H9 (cell line): ENCODE data around the gene KBTBD8. TPM values are rescaled to one million over a fixed set of nuclear protein-coding genes. Genes with fewer than 3 reads are reported as not detected.

ENCODE experiments used
- DNase-seq: peaks from one replicate; pipeline ENCODE4 v3.0.0-alpha.2; 2017
- H2AFZ ChIP-seq: one replicate; pipeline ENCODE4 v1.6.1; 2013; ENCODE audit warnings: mild to moderate bottlenecking, low read length, control low read depth, moderate library complexity
- H2AK5ac ChIP-seq: 2 replicates; pipeline ENCODE4 v1.6.1; 2013; ENCODE audit warnings: low read length, control low read depth, mixed read lengths; ENCODE audit not compliant: insufficient read length
- H2BK120ac ChIP-seq: one replicate; pipeline ENCODE4 v1.6.1; 2013; ENCODE audit warnings: low read depth, mild to moderate bottlenecking, low read length, control low read depth, inconsistent platforms; ENCODE audit not compliant: poor library complexity, severe bottlenecking
- H2BK12ac ChIP-seq: 2 replicates; pipeline ENCODE4 v1.6.1; 2013; ENCODE audit warnings: low read length, control low read depth, mixed read lengths, low read depth; ENCODE audit not compliant: insufficient read length
- H2BK15ac ChIP-seq: 2 replicates; pipeline ENCODE4 v1.6.1; 2013; ENCODE audit warnings: low read depth, low read length, control low read depth
- H2BK20ac ChIP-seq: one replicate; pipeline ENCODE4 v1.6.1; 2013; ENCODE audit warnings: low read depth, mild to moderate bottlenecking, low read length, control low read depth, inconsistent platforms; ENCODE audit not compliant: poor library complexity, severe bottlenecking
- H2BK5ac ChIP-seq: 2 replicates; pipeline ENCODE4 v1.6.1; 2013; ENCODE audit warnings: low read length, control low read depth, mixed read lengths; ENCODE audit not compliant: insufficient read length
- H3K14ac ChIP-seq: 2 replicates; pipeline ENCODE4 v1.6.1; 2013; ENCODE audit warnings: low read length, control low read depth; ENCODE audit not compliant: insufficient read depth
- H3K18ac ChIP-seq: 2 replicates; pipeline ENCODE4 v1.6.1; 2013; ENCODE audit warnings: low read depth, mild to moderate bottlenecking, mixed read lengths, low read length, control low read depth; ENCODE audit not compliant: insufficient read length
- H3K23ac ChIP-seq: 2 replicates; pipeline ENCODE4 v1.6.1; 2013; ENCODE audit warnings: low read length, control low read depth, mixed read lengths, low read depth; ENCODE audit not compliant: insufficient read length
- H3K23me2 ChIP-seq: 2 replicates; pipeline ENCODE4 v1.6.1; 2013; ENCODE audit warnings: low read depth, mild to moderate bottlenecking, mixed read lengths, low read length, control low read depth; ENCODE audit not compliant: insufficient read length, poor library complexity, severe bottlenecking
- H3K27ac ChIP-seq: 2 replicates; pipeline ENCODE4 v1.5.1; 2013; ENCODE audit warnings: low read length, control low read depth, mixed read lengths, low read depth; ENCODE audit not compliant: insufficient read length
- H3K27me3 ChIP-seq: 2 replicates; pipeline ENCODE4 v1.6.1; 2013; ENCODE audit warnings: low read length, control low read depth, inconsistent platforms; ENCODE audit not compliant: insufficient read depth
- H3K4ac ChIP-seq: 2 replicates; pipeline ENCODE4 v1.6.1; 2013; ENCODE audit warnings: low read depth, mild to moderate bottlenecking, control low read depth, inconsistent platforms, low read length, moderate library complexity
- H3K4me1 ChIP-seq: 2 replicates; pipeline ENCODE4 v1.6.1; 2013; ENCODE audit warnings: low read length, control low read depth, inconsistent platforms; ENCODE audit not compliant: insufficient read depth
- H3K4me2 ChIP-seq: 2 replicates; pipeline ENCODE4 v1.6.1; 2013; ENCODE audit warnings: low read length, control low read depth, mixed read lengths; ENCODE audit not compliant: insufficient read length, insufficient read depth
- H3K56ac ChIP-seq: 2 replicates; pipeline ENCODE4 v1.6.1; 2013; ENCODE audit warnings: low read depth, mild to moderate bottlenecking, mixed read lengths, low read length, control low read depth; ENCODE audit not compliant: insufficient read length
- H3K79me1 ChIP-seq: 2 replicates; pipeline ENCODE4 v1.6.1; 2013; ENCODE audit warnings: low read depth, mild to moderate bottlenecking, moderate library complexity, low read length, control low read depth, inconsistent platforms; ENCODE audit not compliant: insufficient read depth, poor library complexity, severe bottlenecking
- H3K79me2 ChIP-seq: 2 replicates; pipeline ENCODE4 v1.6.1; 2013; ENCODE audit warnings: low read length, control low read depth, inconsistent platforms; ENCODE audit not compliant: insufficient read depth
- H3K9ac ChIP-seq: 2 replicates; pipeline ENCODE4 v1.6.1; 2013; ENCODE audit warnings: low read length, control low read depth, mixed read lengths; ENCODE audit not compliant: insufficient read length; ENCODE audit errors: extremely low read depth
- H3K9me3 ChIP-seq: one replicate; pipeline ENCODE4 v1.6.1; 2013; ENCODE audit warnings: low read depth, low read length, inconsistent platforms; ENCODE audit not compliant: control insufficient read depth
- H3T11ph ChIP-seq: one replicate; pipeline ENCODE4 v1.6.1; 2013; ENCODE audit warnings: mild to moderate bottlenecking, low read length, control low read depth, inconsistent platforms
- H4K20me1 ChIP-seq: one replicate; pipeline ENCODE4 v1.6.1; 2013; ENCODE audit not compliant: control insufficient read depth, insufficient read length, insufficient read depth
- H4K5ac ChIP-seq: 2 replicates; pipeline ENCODE4 v1.6.1; 2013; ENCODE audit warnings: low read depth, mild to moderate bottlenecking, mixed read lengths, low read length, control low read depth; ENCODE audit not compliant: insufficient read length
- H4K8ac ChIP-seq: replicated peaks from 2 replicates; pipeline ENCODE4 v1.6.1; 2013; ENCODE audit warnings: low read length, control low read depth, mixed read lengths, low read depth; ENCODE audit not compliant: insufficient read length
- H4K91ac ChIP-seq: 2 replicates; pipeline ENCODE4 v1.6.1; 2013; ENCODE audit warnings: low read depth, mild to moderate bottlenecking, moderate library complexity, mixed read lengths, low read length, control low read depth; ENCODE audit not compliant: insufficient read length
- H3K27ac Mint-ChIP-seq, 3 experiments: 2 replicates in 2 of 3; 3 replicates in 1 of 3; pipeline ENCODE4 v1.8.0; 2020 to 2021; ENCODE audit warnings: mixed read lengths in 3 of 3, mild to moderate bottlenecking in 1 of 3, moderate library complexity in 1 of 3
- H3K27me3 Mint-ChIP-seq: 2 replicates; pipeline ENCODE4 v1.8.0; 2021; ENCODE audit warnings: low read depth, mild to moderate bottlenecking, moderate library complexity, mixed read lengths
- H3K36me3 Mint-ChIP-seq, 3 experiments: 2 replicates in 2 of 3; 3 replicates in 1 of 3; pipeline ENCODE4 v1.8.0; 2020 to 2021; ENCODE audit warnings: low read depth in 3 of 3, mixed read lengths in 3 of 3; ENCODE audit not compliant: insufficient read depth in 1 of 3
- H3K4me1 Mint-ChIP-seq, 2 experiments: 2 replicates each; pipeline ENCODE4 v1.8.0; 2020; ENCODE audit warnings: mixed read lengths in 2 of 2
- H3K4me3 Mint-ChIP-seq, 2 experiments: 2 replicates in 1 of 2; 3 replicates in 1 of 2; pipeline ENCODE4 v1.8.0; 2020 to 2021; ENCODE audit warnings: mild to moderate bottlenecking in 2 of 2, mixed read lengths in 2 of 2, moderate library complexity in 1 of 2
- H3K9me3 Mint-ChIP-seq, 2 experiments: 2 replicates in 1 of 2; 3 replicates in 1 of 2; pipeline ENCODE4 v1.8.0; 2020; ENCODE audit warnings: mild to moderate bottlenecking in 2 of 2, mixed read lengths in 2 of 2, moderate library complexity in 1 of 2
- CTCF ChIP-seq: fragments of 200-600 bp; sonication (generic); conservative IDR thresholded peaks from 3 replicates; pipeline ENCODE4 v1.8.0; 2021; ENCODE audit warnings: antibody characterized with exemption, mild to moderate bottlenecking
- WGBS: extraction: QIAGEN DNeasy Blood & Tissue Kit; methylation state at CpG from one replicate; pipeline ENCODE4 v1.1.7; 2013; ENCODE audit warnings: missing lambda C conversion rate, low lambda C conversion rate, mixed read lengths; ENCODE audit not compliant: insufficient read length; ENCODE audit errors: extremely low coverage; 5-methylcytosine and 5-hydroxymethylcytosine counted together
- total RNA-seq: library from RNA; stranded (reverse); gene quantifications from 2 replicates; pipeline ENCODE4 v1.2.1, GENCODE V29; 2021

The KBTBD8 gene
- total RNA-seq, 1 experiment from 2014 or later: 16.7 TPM

- peaks cover 3% of the 10 kb centered on the region; the same call in 1 of the 2 replicates for H3K79me2 ChIP-seq
- no peak overlapping the region for H3K14ac ChIP-seq
- H3K4me2 ChIP-seq: no peak overlapping the region
- no peak for TF ChIP-seq CTCF
- no peak overlapping the region for H3K4ac ChIP-seq
- no peak overlapping the region for H2BK15ac ChIP-seq
- H2BK120ac ChIP-seq: no peak overlapping the region
- no peak overlapping the region for H3K9ac ChIP-seq
- H2AK5ac ChIP-seq: no peak overlapping the region
- H3K9me3 Mint-ChIP-seq: no peaks in the 10 kb centered on the region
- DNase-seq: no peak
- H2BK5ac ChIP-seq: no peak overlapping the region
- H3K18ac ChIP-seq: no peak overlapping the region
- H3K27me3 Mint-ChIP-seq: peaks cover 4% of the 10 kb centered on the region; the same call in 1 of the 2 replicates
- H3K27ac Mint-ChIP-seq: no peak overlapping the region
- H3K23ac ChIP-seq: no peak overlapping the region
- no peak overlapping the region for H2AFZ ChIP-seq
- H2BK20ac ChIP-seq: no peak overlapping the region
- no peaks in the 10 kb centered on the region for H4K20me1 ChIP-seq
- H3K56ac ChIP-seq: no peak overlapping the region
- H3K36me3 Mint-ChIP-seq: no peaks in the 10 kb centered on the region; a peak in 1 of 7 replicates
- H3K23me2 ChIP-seq: peaks cover 9% of the 10 kb centered on the region
- no peak overlapping the region for H4K8ac ChIP-seq
- peaks cover 10% of the 10 kb centered on the region for H3K4me1 ChIP-seq
- peaks cover 5% of the 10 kb centered on the region for H3K79me1 ChIP-seq
- peaks cover 18 to 19% of the 10 kb centered on the region in 2 experiments for H3K4me1 Mint-ChIP-seq
- H4K5ac ChIP-seq: no peak overlapping the region
- no peaks in the 10 kb centered on the region for H3K27me3 ChIP-seq
- H3K27ac ChIP-seq: no peak overlapping the region
- WGBS: no CpG with 5 or more reads among the region's 4 CpGs
- H3T11ph ChIP-seq: no peak overlapping the region
- no peak overlapping the region for H3K4me3 Mint-ChIP-seq
- no peak overlapping the region for H2BK12ac ChIP-seq
- no peak overlapping the region for H4K91ac ChIP-seq
- H3K9me3 ChIP-seq: no peaks in the 10 kb centered on the region
Measured at GRCh38 chr3:66996696-66997095, 1.4 kb upstream of the KBTBD8 start.
